Measurements from ENCODE around the gene SERPIND1.

GRCh38 chr22:20802922-20803553, 29.1 kb downstream of the SERPIND1 start:
- TF ChIP-seq SETDB1 (IDR thresholded peaks at IDR 0.05; ENCODE audit: insufficient read length, low read length) (no peak), SP3 (tag by site-specific recombination; IDR thresholded peaks at IDR 0.05) (no peak), CTCF (tag by site-specific recombination; IDR thresholded peaks at IDR 0.05) (no peak), ZNF610 (tag by site-specific recombination; IDR thresholded peaks at IDR 0.05; ENCODE audit: borderline replicate concordance) (no peak), ZNF626 (tag by site-specific recombination; IDR thresholded peaks at IDR 0.05) (no peak), ZBTB21 (tag by site-specific recombination; IDR thresholded peaks at IDR 0.05) (no peak), ELK4 (IDR thresholded peaks at IDR 0.05; ENCODE audit: borderline replicate concordance, low read depth, low read length) (no peak), ZNF302 (tag by site-specific recombination; IDR thresholded peaks at IDR 0.05; ENCODE audit: low read depth) (no peak), ZNF544 (tag by site-specific recombination; IDR thresholded peaks at IDR 0.05) (no peak), HOXA7 (CRISPR knock-in tag; IDR thresholded peaks at IDR 0.05; ENCODE audit: borderline replicate concordance) (no peak)

All from HEK293 (cell line).